DMS79 treated with DMSO at 0.1 percent for 48 hours (cell line): ENCODE measurements around the gene SMURF1.
A peak's percentile ranks its signal among the peaks of the same experiment; 100 is the strongest.
"Not testable (repeated sequence)": the region's sequence is repeated elsewhere in the genome, so short reads cannot be mapped to it uniquely, and the experiment has no call there.

Source experiments
- DNase-seq: peaks from one replicate; lab custom pipeline; 2025; lab: John Stamatoyannopoulos, UW

The SMURF1 gene

GRCh38 chr7:99143853-99144672, at the start of gene SMURF1:
TSS of gene SMURF1 (minus strand) at chr7:99144108. CDS start at chr7:99143780, 328 bp downstream.
- DNase-seq: peak; percentile 47

DNA sequence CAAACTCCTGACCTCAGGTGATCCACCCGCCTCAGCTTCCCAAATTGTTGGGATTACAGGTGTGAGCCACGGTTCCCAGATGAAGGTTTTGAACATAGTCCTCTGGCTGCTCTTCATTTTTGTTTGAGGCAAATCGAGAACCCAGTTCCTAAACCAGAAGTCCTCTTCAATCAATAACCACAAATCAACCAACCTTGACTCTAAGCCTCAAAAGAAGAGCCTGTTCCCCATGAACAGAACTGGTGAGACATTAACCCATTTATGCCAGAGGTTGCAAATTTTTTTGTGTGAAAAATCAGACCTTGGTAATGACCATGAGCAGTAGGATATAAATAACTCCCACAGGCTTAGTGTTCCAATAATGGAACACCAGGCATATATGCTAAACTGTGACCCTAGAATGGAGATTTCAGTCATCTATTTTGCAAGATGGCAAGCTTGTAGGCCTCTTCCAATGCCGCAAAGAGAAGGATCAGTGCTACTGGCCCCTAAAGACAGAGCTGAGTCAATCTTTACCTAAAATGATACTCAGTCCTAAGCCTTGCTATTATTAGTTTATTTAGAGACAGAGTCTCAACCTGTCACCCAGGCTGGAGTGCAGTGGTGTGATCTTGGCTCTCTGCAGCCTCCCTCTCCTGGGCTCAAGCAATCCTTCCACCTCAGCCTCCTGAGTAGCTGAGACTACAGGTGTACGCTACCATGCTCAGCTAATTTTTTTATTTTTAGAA, 48.1 kb upstream of the SMURF1 start:
- no peak for DNase-seq

GRCh38 chr7:99190359-99191009, 46.6 kb upstream of the SMURF1 start:
- no peak for DNase-seq

GRCh38 chr7:99189222-99189621, 45.3 kb upstream of the SMURF1 start:
- no peak for DNase-seq

DNA sequence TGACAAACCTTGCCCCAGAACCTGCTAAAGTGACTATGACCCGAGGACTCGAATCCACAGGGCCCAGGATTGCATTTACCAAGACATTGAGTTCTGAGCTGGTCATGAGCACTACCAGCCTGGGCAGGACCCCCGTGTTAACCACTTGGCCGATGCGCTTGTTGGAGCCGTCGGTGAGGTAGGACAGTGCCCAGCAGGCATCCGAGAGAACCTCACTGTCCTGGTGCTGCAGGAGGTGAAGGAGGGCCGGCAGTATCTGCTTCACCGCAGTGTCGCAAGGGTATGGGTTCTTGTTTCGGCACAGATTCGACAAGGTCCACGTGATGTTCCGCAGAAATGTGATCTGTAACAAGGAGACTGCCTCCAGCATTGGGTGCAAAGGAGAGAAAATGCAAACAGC, 44.3 kb upstream of the SMURF1 start:
- no peak for DNase-seq

- DNase-seq: no peak
Observed at GRCh38 chr7:99184532-99185218, 40.8 kb upstream of the SMURF1 start.

GRCh38 chr7:99180067-99180650, 36.3 kb upstream of the SMURF1 start:
- DNase-seq: no peak

DNA sequence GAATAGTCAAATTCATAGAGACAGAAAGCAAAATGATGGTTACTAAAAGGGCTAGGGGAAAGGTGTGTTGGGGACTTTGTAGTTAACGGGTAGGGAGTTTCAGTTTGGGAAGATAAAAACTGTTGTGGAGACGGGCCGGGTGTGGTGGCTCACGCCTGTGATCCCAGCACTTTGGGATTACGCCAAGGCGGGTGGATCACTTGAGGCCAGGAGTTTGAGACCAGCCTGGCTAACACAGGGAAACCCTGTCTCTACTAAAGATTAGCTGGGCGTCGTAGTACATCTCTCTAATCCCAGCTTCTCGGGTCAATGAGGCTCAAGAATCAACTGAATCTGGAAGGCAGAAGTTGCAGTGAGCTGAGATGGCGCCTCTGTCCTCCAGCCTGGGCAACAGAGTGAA, 33.3 kb upstream of the SMURF1 start:
- no peak for DNase-seq

DNA sequence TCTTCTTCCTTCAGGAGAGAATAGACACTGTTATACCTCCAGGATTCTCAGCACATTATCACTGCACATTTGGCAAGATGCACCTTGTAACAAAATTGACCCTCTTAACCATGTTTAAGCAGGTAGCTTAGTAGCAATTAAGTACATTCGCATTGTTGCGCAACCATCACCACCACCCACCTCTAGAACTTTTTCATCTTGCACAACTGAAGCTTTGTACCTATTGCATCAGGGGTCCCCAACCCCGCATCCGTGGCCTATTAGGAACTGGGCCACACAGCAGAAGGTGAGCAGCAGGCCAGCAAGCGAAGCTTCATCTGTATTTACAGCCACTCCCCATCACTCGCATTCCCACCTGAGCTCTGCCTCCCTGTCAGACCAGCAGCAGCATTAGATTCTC, 29.9 kb upstream of the SMURF1 start:
- no peak for DNase-seq

GRCh38 chr7:99171731-99172130, 27.8 kb upstream of the SMURF1 start:
- DNase-seq: no peak

DNA sequence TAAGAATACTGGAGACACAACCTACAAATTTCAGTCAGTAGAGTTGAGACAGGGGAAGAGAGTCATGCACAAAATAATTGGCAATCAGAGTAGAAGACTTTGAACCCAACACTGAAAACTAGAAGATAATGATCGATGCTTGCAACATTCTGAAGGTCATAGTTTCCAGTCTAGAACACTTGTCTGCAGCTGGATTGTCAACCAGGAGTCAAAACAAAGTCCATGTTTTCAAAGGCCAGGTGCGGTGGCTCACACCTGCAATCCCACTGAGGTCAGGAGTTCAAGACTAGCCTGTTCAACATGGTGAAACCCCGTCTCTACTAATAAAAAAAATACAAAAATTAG, 26.8 kb upstream of the SMURF1 start:
- DNase-seq: no peak

DNA sequence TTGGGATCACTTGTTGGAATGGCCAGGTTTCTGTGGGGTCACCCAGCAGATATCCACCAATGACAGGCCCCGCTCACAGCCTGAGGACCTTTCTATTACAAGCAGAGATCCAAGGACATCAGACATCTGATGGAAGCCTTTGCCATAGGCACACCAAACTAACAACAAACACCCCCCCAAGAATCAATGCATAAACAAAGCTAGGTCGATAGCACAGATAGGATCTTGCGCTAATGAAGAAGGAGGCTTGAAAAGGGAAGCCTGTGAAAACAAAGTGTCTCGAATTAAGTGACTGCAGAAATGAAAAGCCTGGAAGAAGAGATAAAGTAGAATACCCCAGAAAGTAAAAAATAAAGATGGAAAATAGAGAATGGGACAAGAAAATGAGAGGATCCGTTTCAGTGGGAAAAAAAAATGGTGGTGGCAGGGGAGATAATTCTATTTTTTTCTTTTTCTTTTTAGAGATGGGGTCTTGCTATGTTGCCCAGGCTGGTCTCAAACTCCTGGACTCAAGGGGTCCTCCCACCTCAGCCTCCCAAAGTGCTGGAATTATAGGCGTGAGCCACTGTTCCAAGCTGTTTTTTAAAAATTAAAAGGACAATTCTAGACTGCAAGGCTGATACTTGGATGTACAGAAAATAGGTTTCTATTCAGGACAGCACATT, 26.3 kb upstream of the SMURF1 start:
- DNase-seq: no peak

DNA sequence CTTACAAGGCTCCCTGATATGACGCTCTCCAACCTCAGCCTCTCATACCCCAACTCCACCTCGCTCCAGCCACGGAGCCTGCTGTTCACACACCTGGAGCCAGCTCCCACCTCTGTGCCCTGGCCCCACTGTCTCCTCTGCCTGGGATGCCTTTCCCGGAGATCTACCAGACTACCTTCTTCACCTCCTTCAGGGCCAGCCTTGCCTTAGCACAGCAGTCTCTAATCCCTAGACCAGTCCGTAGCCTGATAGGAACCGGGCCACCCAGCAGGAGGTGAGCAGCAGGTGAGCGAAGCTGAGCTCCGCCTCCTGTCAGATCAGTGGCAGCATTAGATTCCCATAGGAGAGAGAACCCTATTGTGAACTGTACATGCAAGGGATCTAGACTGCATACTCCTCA, 23.2 kb upstream of the SMURF1 start:
- no peak for DNase-seq

DNA sequence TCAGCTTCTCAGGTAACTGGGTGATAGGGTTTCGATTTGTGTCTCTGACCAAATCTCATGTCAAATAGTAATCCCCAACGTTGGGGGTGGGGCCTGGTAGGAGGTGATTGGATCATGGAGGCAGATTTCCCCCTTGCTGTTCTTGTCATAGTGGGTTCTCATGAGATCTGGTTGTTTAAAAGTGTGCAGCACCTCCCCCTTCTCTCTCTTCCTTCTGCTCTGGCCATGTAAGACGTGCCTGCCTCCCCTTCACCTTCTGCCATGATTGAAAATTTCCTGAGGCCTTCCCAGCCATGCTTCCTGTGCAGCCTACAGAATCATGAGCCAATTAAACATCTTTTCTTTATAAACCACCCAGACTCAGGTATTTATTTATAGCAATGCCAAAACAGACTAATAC, 21.9 kb upstream of the SMURF1 start:
- no peak for DNase-seq

DNA sequence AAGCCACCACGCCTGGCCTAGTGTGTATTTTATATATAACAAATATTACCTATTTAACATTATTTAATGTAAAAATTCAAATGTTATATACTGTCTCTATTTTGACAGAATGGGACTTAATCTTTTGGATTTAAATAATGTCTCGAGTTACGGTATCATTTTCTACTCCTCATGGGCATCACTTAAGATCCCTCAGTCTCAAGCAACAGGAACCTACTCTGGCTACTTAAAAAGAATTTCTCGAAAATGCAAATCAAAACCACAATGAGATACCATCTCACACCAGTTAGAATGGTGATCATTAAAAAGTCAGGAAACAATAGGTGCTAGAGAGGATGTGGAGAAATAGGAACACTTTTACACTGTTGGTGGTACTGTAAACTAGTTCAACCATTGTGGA, 19.8 kb upstream of the SMURF1 start:
- DNase-seq: not testable (repeated sequence)

- DNase-seq: no peak
Observed at GRCh38 chr7:99156649-99157048, 12.7 kb upstream of the SMURF1 start.

GRCh38 chr7:99155211-99155610, 11.3 kb upstream of the SMURF1 start:
- DNase-seq: no peak

GRCh38 chr7:99146979-99147378, 3.1 kb upstream of the SMURF1 start:
- DNase-seq: no peak

- DNase-seq: no peak
Observed at GRCh38 chr7:99143521-99143852, 421 bp downstream of the SMURF1 start.

- peak; percentile 33 for DNase-seq
Observed at GRCh38 chr7:99142727-99143520, 984 bp downstream of the SMURF1 start.
